CD4-positive, alpha-beta T cell treated with Interferon gamma for 1 hour (primary cell): ENCODE data around the gene FAM163A.
"Not testable (repeated sequence)": the region's sequence is repeated elsewhere in the genome, so short reads cannot be mapped to it uniquely, and the experiment has no call there.

Experiments
- DNase-seq: peaks from one replicate; pipeline ENCODE4 v3.0.0-alpha.2; 2020

FAM163A gene

GRCh38 chr1:179742717-179743678 lies at the start of gene FAM163A:
Gene FAM163A (plus strand): TSS chr1:179743291. CDS start chr1:179813098, 69,807 bp downstream.
- DNase-seq: no peak

- DNase-seq: not testable (repeated sequence)
These were observed 48.6 kb upstream of the FAM163A start for GRCh38 chr1:179694530-179694929.

- DNase-seq: no peak
These were observed 40.0 kb upstream of the FAM163A start for GRCh38 chr1:179702946-179703539.

GRCh38 chr1:179706339-179706941 lies 36.7 kb upstream of the FAM163A start:
- DNase-seq: peak; percentile 48

- no peak for DNase-seq
These were observed 35.7 kb upstream of the FAM163A start for GRCh38 chr1:179707406-179707805.

GRCh38 chr1:179708434-179709195 lies 34.5 kb upstream of the FAM163A start:
- DNase-seq: no peak

GRCh38 chr1:179709841-179710329 lies 33.2 kb upstream of the FAM163A start:
- peak; percentile 55 for DNase-seq

- no peak for DNase-seq
These were observed 28.9 kb upstream of the FAM163A start for GRCh38 chr1:179714159-179714558.

GRCh38 chr1:179714623-179715022 lies 28.5 kb upstream of the FAM163A start:
- DNase-seq: no peak

GRCh38 chr1:179719272-179719671 lies 23.8 kb upstream of the FAM163A start:
- no peak for DNase-seq

GRCh38 chr1:179728271-179728670 lies 14.8 kb upstream of the FAM163A start:
- no peak for DNase-seq

- no peak for DNase-seq
These were observed 13.2 kb upstream of the FAM163A start for GRCh38 chr1:179729881-179730280.

GRCh38 chr1:179731643-179732042 lies 11.4 kb upstream of the FAM163A start:
- no peak for DNase-seq

GRCh38 chr1:179742291-179742690 lies 800 bp upstream of the FAM163A start:
- DNase-seq: no peak

GRCh38 chr1:179743679-179744400 lies 749 bp downstream of the FAM163A start:
- no peak for DNase-seq

- no peak for DNase-seq
These were observed 1.5 kb downstream of the FAM163A start for GRCh38 chr1:179744401-179745130.

GRCh38 chr1:179745131-179745611 lies 2.1 kb downstream of the FAM163A start:
- DNase-seq: no peak

- no peak for DNase-seq
These were observed 2.7 kb downstream of the FAM163A start for GRCh38 chr1:179745743-179746142.

GRCh38 chr1:179747611-179748010 lies 4.5 kb downstream of the FAM163A start:
- DNase-seq: no peak

- no peak for DNase-seq
These were observed 5.7 kb downstream of the FAM163A start for GRCh38 chr1:179748772-179749171.

GRCh38 chr1:179750630-179751029 lies 7.5 kb downstream of the FAM163A start:
- no peak for DNase-seq
